Myocyte (in vitro differentiated cells): ENCODE measurements around the gene HMCN2. TPM values are rescaled to one million over a fixed set of nuclear protein-coding genes. Genes with fewer than 3 reads are reported as not detected.
A peak's percentile ranks its signal among the peaks of the same experiment; 100 is the strongest.
"Not testable (repeated sequence)": the region's sequence is repeated elsewhere in the genome, so short reads cannot be mapped to it uniquely, and the experiment has no call there.

Experiments
- DNase-seq: peaks from one replicate; pipeline ENCODE4 v3.0.0-alpha.2; 2012; ENCODE audit warnings: low read depth
- total RNA-seq: library from RNA; depleted of rRNA; stranded (reverse); fragments of >200 nt; gene quantifications from 2 replicates; pipeline ENCODE4 v1.2.3, GENCODE V29; 2014

Gene HMCN2
- total RNA-seq, 1 donor from 2014 or later, result 0.13 TPM

GRCh38 chr9:130262771-130263170 lies 2.8 kb upstream of the HMCN2 start:
- no peak for DNase-seq

DNA sequence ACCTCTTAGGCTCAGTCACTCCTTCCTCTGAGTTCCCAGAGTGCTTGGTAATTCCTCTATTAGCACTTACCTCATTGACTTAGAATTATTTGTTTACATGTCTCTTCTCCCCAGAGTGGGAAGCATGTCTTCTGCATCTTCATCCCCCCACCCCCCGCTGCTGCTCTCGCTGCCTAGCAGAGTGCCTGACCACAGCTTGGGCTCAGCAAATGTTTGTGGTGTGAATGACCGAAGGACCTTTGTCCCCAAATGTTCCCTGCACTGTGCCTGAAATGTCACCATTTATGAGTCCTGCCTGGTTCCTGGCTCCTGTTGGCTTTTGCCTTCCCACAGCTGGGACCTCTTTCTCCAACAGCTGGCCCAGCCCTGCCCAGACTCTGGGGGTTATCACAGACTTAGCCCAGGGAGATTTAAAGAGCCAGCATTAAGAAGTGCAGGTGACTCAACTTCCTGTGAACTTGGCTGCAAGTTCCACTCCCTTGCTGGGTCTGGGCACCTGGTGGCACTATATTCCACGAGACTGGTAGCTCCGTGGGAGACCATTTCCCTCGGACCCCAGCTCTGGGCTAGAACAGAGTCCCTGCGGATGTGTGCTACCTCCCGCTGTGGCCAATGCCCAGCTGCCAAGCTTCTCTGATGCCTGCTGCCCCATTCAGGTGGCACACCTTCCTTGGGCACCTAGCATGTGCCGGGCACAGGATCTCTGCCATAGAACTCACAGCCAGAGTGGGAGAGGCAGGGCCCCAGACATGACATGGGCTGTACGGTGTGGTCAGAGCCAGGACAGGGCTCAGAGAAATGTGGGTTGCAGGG lies 1.8 kb upstream of the HMCN2 start:
- peak; percentile 62 for DNase-seq

- no peak for DNase-seq
Measured at GRCh38 chr9:130264414-130265350, 878 bp upstream of the HMCN2 start.

- DNase-seq, result no peak
Measured at GRCh38 chr9:130266236-130267098, 907 bp downstream of the HMCN2 start.

- peak; percentile 40 for DNase-seq
Measured at GRCh38 chr9:130267930-130268329, 2.4 kb downstream of the HMCN2 start.

GRCh38 chr9:130268521-130269211 lies 3.1 kb downstream of the HMCN2 start:
- DNase-seq, result peak; percentile 55

- DNase-seq, result no peak
Measured at GRCh38 chr9:130271473-130271872, 5.9 kb downstream of the HMCN2 start.

GRCh38 chr9:130275156-130275555 lies 9.6 kb downstream of the HMCN2 start:
- no peak for DNase-seq

GRCh38 chr9:130276121-130276520 lies 10.6 kb downstream of the HMCN2 start:
- DNase-seq, result peak; percentile 78

GRCh38 chr9:130276955-130277354 lies 11.4 kb downstream of the HMCN2 start:
- no peak for DNase-seq

- not testable (repeated sequence) for DNase-seq
Measured at GRCh38 chr9:130277525-130277924, 12.0 kb downstream of the HMCN2 start.

DNA sequence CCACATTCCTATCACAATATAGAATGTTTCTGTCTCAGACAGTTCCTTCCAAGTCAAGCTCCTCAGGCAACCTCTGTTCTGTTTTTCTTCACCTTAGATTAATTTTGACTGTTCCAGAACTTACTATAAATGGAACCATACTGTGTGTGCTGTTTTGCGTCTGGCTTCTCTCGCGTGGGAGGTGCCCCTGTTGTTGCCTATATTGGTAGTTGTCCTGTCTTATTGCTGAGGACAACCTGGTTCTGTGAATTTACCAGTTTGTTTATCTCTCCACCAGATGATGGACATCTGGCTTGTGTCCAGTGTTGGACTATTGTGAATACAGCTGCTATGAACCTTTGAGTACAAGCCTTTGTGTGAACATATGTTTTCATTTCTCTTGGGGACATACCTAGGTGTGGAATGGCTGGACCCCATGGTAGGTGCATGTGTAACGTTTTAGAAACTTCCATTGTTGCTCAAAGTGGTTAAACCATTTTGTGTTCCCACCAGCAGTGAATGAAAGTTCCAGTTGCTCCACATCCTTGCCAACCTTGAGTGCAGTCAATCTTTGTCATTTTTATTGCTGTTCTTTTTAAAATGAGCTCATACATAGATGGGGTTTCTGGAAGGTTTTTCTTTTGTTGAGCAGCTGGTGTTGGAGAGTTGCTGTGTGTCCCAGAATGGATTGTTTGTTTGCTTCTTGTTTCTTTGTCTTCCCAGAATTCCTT lies 18.1 kb downstream of the HMCN2 start:
- no peak for DNase-seq

GRCh38 chr9:130284249-130284625 lies 18.7 kb downstream of the HMCN2 start:
- no peak for DNase-seq

DNA sequence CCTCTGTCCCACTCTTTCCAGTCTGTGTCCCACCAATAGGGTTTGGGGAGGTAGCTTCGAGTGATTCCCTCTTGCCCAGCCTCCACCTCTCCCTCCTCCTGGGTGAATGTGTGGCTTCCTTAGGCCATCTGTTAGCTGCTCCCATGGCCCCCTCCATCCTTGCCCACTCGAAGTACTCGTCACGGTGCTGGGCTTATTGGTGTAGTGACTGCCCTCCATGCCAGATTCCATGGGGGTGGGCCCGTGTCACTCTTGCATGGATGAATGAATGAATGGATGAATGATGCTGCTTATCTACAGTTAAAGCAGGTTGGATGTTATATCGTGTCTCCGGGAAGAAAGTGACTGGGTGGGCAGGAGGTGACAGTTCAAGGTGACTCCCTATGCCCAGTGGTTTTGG lies 19.1 kb downstream of the HMCN2 start:
- no peak for DNase-seq

DNA sequence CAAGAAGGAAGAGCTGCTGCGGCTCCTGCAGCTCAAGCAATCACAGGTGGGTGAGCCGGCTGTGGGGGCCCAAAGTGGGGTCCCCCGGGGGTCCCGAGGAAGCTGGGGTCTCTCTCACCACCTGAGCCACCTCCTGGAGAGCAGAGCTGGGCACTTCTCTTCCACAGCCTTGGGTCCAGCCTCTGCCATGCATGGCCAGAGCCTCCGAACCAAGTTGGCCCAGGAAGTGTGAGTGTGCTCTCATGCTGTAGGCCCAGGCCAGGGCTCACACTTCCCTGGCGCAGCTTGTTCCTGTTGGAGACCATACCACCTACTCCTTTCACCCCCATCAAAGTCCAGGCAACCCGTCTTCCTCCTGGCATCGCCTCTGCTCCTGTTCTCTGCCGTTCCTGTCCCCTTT lies 19.7 kb downstream of the HMCN2 start:
- no peak for DNase-seq

DNA sequence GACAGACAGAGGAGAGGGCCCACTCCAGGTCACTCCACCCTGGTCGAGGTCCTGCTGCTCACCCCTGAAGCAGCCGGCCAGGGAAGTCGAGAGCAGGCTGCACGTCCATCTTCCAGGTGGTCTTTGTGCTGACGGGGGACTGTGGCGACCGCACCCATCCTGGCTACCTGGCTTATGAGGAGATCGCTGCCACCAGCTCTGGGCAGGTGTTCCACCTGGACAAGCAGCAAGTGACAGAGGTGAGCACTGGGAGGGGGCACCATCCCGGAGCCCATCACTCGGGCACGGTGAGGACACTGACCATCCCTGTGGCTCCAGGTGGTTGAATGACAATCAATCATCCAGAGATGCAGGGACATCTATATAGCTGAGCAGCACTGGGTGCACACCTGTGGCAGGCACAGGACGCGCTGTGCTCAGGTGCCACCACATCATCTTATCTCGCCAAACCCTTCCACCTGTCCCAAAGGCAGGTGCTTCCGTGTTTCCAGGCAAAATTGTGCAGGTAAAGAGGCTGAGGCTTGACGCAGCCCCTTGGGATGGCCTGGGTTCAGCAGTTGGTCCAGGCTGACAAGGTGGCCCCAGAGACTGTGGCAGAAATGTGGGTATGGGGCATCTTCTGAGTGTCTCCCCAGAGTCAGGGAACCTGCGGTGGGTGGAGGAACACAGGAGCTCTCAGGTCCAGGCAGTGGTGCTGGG lies 20.7 kb downstream of the HMCN2 start:
- no peak for DNase-seq

DNA sequence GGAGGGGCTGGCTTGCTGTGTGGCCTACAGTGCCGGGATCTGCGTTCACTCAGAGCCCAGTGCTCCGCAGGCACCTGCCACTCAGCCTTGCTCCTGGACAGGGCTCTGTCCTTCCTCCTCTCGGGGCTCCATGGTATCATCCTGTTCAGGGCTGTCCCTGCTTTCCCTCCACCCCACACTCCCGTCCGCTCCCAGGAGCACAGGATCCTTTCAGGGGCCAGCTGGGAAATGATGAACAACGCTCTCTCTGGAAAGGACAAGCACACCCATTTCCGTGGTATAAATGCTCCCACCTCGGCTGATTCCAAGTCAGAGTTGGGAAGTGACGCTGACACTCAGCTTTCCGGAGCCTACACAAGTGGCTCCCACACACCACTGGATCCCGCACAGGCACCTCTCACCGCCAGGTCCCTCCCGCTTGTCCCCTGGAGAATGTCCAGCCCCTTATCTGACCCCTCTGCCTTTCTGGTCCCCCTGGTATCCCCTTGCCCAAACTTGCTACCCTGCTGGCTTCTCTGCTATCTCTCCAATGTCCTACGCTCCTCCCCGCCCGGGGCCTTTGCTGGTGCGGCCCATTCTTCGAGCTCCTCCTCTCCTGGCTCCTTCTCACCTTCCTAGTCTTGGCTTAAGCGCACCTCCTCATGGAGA lies 21.3 kb downstream of the HMCN2 start:
- DNase-seq, result no peak

GRCh38 chr9:130287736-130288135 lies 22.2 kb downstream of the HMCN2 start:
- DNase-seq, result no peak

DNA sequence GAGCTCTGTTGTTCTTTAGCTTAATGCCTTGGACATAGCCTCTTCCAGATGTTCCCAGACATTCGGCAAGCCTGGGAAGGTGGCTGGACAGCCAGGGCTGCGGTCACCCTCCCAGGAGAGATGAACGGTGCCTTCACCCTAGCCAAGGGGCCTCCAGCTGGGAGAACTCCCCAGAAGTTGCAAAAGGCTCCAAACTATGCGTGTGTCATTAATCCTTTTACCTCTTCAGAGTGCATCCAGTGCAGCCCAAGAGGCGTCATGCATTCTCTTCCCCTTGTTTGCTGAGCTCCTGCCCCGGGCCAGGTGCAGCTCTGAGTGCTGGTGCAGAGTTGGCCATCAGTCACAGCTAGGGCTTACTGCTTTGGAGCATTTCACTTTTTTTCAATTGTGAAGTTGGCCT lies 22.8 kb downstream of the HMCN2 start:
- no peak for DNase-seq
